Activated CD8-positive, alpha-beta memory T cell treated with anti-CD3 and anti-CD28 coated beads for 1 hour (primary cell): ENCODE measurements around the gene GRK7.

Experiments
- DNase-seq, 2 donors: peaks; one replicate each; pipeline ENCODE4 v3.0.0-alpha.2; 2020; ENCODE audit warnings: low read depth in 1 of 2; ENCODE audit errors: extremely low read depth in 1 of 2

Gene GRK7

DNA sequence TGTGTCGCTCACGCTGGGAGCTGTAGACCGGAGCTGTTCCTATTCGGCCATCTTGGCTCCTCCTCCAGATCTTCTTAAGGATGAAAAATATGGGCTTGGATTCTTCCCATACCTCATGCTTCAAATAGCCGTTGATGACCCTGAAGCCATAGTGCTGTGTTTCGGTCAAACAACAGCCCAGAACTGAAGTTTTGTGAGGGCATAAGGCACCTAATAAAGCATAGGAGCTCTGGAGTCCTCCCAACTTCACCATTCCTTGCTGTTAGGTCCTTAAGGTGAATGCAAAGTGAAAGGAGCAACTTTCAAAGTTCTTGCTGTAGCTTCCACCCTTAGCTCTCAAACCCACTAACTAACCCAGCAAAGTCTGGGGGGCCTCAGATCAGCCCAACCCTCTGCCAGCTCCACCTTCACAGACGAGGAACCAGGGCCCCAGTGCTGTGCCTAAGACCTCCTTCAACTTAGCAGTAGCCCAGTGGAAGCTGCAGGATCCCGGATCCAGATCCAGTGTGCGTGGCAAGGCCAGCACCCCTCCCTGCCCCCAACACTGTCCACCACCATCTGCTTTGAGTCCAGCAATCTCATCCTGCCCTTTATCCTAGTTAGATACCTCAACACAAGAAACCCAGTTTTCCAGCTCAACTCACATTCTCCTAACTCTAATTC, at the start of gene GRK7:
TSS of gene GRK7 (plus strand) at position 321 of the 663 bp plus-strand sequence. CDS start 14,877 bp downstream, outside the sequence.
- no peak for DNase-seq

DNA sequence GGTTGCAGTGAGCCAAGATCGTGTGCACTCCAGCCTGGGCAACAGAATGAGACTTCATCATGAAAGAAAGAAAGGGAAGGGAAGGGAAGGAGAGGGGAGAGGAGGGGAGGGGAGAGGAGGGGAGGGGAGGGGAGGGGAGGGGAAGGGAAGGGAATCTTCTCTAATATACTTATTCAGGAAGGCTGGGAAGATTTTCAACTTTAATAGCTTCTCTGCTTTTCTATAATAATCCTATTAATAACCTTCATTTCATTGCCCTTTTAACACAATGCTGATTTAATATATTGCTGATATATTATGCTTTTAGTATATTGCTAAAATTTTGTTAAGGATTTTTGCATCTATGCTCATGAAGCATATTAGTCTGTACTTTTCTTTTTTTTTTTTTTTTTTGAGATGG, 48.5 kb upstream of the GRK7 start:
- no peak for DNase-seq

DNA sequence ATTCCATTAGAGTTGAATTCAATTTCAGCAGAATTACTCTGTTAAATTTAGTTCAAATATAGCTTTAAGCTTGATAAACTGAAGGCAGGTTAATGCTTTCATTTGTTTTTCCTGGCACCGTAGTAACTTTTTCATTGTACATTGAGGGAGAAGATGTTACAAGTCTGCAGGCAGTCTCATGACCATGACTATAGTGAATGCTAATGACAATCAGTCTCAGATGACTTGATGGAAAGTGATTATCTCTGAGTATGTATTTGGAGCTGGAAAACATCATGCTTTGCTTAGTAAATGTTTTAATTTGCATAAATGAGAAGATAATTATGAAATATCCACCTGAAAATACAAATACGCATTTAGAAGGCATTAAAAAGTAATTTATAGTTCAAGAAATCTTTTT, 41.1 kb upstream of the GRK7 start:
- DNase-seq = no peak

DNA sequence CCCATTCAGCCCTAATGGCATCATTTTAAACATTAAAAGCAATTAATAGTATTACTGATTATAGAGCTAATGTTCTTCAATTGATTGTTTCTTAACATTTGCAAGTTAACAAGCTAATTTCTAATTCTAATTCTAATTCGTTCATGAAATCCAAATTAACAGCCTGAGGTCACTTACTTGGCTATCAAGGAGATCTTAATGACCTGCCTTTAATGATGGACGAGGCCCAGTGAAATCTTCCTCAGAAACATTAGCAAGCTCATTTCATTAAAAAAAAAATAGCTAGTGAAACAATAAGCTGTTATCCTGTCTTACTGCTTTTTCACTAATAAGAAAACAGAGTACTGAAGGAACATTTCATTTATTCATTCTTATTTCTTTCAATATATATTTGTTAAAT, 40.6 kb upstream of the GRK7 start:
- no peak for DNase-seq

DNA sequence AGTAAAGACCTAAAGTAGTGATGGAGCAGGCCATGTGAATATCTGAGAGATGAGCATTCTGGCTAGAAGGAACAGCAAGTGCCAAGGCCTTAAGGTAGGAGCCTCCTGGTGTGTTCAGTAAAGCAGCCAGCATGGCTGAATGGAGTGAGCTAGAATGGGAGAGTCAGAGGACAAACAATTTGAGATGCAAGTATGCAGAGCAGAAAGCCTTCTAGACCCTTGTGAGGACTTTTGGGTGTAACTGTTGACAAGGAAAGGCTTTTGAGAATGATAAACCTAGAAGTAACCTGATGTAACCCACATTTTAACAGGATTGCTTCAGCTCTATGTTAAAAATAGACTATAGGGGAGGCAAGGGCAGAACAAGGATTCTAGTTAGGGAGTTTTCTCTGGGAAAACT, 40.0 kb upstream of the GRK7 start:
- DNase-seq = no peak

- no peak for DNase-seq
Observed at GRCh38 chr3:141724186-141724585, 39.0 kb upstream of the GRK7 start.

GRCh38 chr3:141725036-141725435, 38.2 kb upstream of the GRK7 start:
- no peak for DNase-seq

GRCh38 chr3:141726483-141726882, 36.7 kb upstream of the GRK7 start:
- no peak for DNase-seq

DNA sequence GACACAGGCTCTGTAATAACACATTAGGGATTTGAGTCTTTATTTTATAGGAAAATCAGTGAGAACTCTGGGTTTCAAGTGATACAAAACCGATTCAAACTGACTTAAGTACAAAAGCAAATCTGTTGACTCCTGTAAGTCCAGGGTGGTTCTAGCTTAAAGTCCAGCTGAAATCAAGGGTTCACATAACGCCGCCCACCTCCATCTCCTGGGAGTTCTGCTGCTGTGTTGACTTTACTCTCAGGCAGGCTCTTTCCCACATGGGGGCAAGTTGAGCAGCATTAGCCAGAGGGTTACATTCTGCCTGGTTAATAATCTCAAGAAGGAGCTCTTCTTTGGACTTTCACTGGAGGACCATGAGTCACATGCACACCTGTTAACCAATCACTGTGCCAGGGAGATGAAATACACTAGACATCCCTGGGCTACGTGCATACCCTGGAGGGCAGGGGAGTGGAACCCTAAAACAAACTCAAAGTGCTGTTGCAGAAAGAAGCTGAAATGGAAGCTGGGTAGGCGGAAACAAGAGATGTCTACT, 34.8 kb upstream of the GRK7 start:
- no peak for DNase-seq

GRCh38 chr3:141729240-141729639, 34.0 kb upstream of the GRK7 start:
- no peak for DNase-seq

DNA sequence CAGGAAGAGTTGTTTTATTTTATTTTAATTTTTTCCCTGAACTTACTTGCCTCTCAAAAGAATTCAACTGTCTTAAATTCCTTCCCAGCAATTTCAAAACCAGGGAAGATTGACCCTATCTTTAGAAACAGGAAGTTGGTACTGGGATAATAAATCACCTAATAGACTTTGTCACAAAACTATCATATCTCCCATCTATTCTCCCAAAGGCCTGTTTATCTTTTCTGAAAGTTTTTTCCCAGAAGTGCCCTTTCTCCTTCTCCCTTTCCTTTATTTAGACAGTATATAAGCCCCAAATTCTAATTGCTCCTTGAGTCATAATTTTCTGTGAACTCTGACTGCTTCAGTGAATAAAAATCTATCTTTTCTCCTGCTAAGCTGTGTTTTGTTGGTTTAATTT, 28.0 kb upstream of the GRK7 start:
- no peak for DNase-seq

GRCh38 chr3:141735770-141736465, 27.3 kb upstream of the GRK7 start:
- no peak for DNase-seq

DNA sequence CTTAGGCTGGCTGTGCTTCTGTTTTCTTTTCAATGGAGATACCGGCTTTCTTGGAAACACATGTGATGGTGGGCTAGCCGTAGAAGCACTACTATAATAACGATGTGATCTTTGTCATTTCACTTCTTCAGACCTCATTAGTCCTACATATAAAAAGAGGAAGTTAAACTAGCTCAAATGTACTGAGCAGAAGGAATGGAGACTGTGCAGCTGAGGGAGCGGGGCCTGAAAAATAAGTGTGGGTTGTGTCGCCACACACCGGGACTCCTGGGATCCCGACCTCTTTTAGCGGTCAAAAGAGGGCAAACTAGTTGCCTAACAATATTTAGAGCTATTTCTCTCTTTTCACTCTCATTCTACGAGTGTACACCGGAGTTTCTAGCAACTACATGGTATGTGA, 26.1 kb upstream of the GRK7 start:
- DNase-seq = no peak

DNA sequence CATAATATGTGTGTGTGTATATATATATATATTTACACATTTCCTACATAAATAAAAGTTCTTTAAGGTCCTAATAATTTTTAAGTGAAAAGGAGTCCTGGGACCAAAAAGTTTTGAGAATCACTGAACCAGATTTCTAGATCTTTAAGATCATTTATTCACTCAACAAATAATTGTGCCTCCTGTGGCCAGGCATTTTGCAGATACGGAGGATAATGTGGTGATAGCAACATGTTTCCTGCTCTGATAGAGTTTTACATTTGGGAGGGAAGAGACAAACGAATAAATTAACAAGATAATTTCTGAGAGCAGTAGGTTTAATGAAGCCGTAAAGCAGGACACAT, 25.6 kb upstream of the GRK7 start:
- no peak for DNase-seq

GRCh38 chr3:141738022-141738890, 25.0 kb upstream of the GRK7 start, which contains the start of gene RNF7:
TSS of gene RNF7 (plus strand) at chr3:141738298. CDS start at chr3:141738342, 44 bp downstream.
- peak; percentile 88 to 95 for DNase-seq

DNA sequence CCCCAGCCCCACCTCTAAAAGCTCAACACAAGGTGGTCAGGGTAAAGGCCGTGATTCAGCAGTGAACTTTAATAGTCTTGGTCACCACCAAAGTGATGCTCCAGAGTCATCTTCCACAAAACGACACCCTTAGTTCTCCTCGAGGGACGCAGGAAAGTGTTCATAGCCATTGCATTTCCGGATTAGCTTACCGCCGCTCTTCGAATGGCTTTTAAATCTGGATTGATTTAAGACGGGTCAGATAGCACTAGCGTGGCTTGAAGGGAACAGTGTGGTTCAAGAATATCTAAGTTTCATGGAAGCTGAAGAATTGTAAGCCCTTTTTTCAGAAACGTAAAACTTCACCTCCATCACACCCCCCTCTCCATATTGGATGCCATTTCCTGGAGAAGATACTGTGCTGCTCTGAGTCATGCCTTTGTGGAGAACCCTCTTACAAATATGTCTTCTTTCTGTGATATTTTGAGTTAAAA, 24.3 kb upstream of the GRK7 start:
- DNase-seq = no peak

- DNase-seq = no peak
Observed at GRCh38 chr3:141739731-141740130, 23.5 kb upstream of the GRK7 start.

DNA sequence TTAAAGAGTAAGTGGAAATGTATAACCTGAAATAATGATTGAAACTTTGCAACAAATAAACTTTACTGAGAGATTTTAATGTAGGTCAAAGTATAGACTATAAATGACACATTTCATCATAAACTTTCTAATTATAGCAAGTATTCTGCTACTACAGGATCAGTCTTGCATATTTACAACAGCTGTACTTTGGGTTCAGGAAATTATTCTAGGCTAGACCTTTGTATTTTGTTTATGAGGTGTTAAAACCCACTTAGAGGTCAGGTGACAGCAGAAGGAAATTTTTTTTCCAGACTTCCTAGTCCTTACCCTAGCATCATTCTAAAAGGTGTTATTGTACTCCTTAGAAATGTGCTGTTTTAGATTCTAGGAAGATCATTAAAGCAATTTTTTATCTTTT, 22.9 kb upstream of the GRK7 start:
- no peak for DNase-seq

DNA sequence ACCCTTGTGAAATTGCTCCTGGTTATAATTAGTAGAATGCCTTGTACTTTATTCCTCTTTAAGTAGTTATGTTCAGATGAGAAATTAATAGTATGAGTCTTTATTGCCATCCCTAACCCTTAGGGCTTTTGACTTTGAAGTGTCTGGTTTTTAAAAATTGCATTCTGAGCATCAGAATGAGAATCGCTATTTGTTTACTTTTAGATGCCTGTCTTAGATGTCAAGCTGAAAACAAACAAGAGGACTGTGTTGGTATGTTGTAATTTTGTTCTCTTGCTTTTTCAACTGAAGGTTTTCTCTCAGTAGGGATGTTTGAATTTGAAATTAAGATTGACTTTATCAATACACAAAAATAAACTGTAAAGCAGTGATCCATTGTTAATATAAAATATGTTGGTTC, 19.9 kb upstream of the GRK7 start:
- DNase-seq = no peak

- DNase-seq = no peak
Observed at GRCh38 chr3:141746962-141747361, 16.2 kb upstream of the GRK7 start.

GRCh38 chr3:141753399-141753798, 9.8 kb upstream of the GRK7 start:
- DNase-seq = no peak
